HT-29 (cell line): ENCODE measurements around the gene TFCP2. TPM values are rescaled to one million over a fixed set of nuclear protein-coding genes. Genes with fewer than 3 reads are reported as not detected.

Source experiments
- DNase-seq: peaks from one replicate; pipeline ENCODE4 v3.0.0-alpha.2; 2015; ENCODE audit warnings: low spot score
- total RNA-seq: library from RNA; depleted of rRNA; stranded (reverse); fragments of >200 nt; shearing (Covaris generic); gene quantifications from 2 replicates; pipeline ENCODE4 v1.2.3, GENCODE V29; 2014

Gene TFCP2
- total RNA-seq, 1 experiment from 2014 or later, result 8.4 TPM

DNA sequence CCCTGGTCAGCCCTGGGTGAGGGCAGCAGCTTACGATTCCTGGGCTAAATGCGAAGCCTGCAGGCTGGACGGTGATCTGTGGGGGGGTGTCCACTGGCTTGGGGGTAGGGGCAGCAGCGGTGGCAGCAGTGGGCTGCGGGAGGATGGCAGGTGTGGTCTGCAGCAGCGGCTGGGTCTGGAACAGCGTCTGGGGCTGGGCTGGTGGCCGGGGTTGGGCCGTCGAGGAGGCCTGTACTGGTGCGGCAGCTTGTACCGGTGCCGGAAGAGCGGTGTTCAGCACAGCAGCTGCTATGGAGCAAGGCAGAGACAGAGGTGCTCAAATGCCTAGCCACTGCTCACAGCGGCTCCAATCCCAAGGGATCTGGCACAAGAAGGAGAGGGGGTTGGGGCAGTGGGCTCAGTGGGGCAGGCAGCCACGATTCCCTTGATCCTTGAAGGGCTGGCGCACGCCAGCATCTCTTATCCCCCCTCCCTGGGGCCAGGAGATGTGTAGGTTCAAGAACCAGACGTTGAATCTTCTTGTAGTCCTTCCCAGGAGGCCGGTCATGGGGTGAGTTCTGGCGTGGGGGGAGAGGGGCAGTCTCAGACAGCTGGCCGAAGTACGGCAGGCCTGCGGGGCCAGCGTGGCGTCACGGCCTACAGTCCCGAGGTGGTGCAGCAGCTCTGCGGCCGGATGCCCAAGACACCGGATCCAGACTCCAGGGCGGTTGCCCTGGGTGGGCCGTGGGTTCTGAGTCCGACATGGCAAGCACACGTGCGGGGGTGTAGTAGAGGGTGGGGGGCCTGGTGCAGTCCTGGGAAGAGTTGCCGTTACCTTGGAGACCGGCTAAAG is 25.0 kb upstream of the TFCP2 start:
- DNase-seq, result no peak

DNA sequence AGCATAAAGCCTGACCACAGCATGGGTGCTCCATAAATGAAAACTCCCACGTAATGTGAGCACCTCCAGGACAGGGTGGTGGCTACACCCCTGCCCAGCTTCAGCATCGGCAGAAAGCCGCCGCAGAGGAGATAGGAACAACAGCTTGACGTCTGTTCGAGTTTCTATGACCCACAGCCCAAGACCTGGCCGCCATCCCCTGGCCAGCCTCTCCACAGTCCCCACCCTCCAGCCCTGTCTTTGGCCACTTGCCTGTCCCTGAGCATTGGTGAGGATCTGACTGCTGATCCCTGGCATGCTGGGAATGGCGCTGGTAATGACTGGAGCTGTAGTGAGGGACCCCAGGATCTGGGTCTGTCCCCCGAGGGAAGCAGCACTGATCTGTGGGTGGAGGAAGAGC is 23.6 kb upstream of the TFCP2 start:
- DNase-seq, result no peak

- no peak for DNase-seq
Measured at GRCh38 chr12:51195841-51196240, 22.9 kb upstream of the TFCP2 start.

DNA sequence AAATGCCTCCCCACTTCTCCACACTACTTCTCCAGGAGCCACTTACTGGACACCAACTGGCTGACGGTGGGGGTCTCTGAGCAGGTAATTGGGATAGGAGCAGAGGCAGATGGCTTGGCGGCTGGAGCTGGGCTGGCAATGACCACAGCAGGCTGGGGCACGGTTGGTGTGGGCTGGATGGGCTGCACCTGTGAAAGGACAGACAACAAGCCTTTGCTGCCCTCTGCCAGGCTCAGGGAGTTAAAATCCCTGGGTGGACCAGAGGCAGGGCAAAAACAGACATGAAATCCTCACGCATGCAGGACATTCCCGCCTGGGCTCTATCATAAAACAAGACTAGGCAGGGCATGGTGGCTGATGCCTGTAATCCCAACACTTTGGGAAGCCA is 19.3 kb upstream of the TFCP2 start:
- peak; percentile 12 for DNase-seq

GRCh38 chr12:51191516-51192283 is 18.8 kb upstream of the TFCP2 start:
- DNase-seq, result no peak

DNA sequence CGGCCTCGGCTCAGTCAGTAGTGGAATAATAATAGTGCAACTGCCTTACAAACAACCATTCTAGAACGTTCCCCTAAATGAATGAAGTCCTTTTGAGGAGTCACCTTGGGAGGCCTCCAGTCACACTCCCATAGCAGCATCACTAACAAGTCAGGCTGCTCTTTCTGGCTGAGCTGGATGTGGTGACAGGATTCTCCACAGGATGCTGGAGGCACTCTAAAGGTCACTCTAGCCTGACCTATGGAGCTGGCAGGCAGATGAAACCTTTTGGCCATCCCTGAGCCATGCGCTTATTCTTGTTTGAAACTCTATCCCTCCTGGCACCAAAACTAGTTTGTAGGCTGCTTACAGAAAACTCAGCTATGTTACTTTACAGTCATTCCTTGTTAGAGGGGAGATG is 17.9 kb upstream of the TFCP2 start:
- no peak for DNase-seq

GRCh38 chr12:51189790-51190355 is 16.9 kb upstream of the TFCP2 start:
- no peak for DNase-seq

DNA sequence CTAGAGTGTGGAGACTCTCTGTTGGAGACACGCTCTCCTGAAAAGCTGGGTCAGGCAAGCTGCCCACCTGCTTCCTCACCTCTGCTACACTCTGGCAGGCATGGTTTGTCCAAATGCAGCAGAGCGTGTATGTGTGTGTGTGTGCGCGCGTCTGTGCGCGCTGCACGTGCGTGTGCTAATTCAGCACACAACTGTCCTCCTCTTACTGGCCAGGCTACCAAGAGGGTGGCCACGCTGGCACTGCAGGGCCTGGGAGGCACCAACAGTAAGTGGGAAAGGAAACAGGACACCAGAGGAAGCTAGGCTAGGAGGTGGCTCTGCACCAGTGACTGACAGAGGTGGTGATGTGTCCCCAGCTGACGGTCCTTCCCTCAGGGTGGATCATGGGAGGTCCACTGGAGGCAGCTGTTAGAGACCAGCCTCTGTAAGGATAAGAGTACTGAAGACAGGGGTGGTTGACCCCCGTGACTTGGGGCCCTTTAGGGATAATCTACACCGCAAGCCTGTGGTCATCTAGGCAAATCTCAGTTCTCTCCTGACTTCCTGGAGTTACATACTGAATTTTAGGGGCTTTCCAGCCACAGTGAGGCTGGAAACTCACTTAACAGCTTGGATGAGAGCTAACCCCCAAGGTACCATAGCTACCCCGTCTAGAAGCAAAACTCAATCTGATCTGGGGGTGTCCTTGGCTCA is 15.6 kb upstream of the TFCP2 start:
- no peak for DNase-seq

DNA sequence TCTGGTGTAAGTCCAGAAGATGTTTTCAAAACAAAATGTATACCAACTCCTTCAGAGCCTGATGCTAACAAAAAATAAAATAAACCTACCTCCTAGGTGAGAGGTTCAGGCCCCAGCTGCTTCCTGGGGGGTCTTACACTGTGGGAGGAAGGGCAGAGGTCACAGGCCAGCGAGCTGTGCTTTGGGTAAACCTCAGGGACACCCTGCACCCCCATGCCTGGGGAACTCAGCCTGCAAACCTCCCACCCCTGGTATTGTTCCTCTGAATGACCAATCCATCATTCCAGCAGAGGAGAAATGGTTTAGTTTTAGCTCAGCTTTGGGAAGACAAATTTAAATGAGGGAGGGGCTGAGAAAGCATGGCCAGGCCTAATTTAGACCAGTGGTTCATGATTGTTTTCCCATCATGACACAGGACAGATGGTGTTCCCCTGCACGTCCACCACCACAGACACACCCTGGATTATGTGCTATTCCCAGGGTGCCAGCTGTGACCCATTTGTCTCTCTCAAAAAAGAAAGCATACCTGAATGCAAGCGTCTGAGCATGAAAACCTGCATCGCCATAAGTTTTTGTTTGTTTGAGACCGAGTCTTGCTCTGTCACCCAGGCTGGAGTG is 14.5 kb upstream of the TFCP2 start:
- DNase-seq, result no peak

GRCh38 chr12:51186465-51187085 is 13.6 kb upstream of the TFCP2 start:
- DNase-seq, result no peak

DNA sequence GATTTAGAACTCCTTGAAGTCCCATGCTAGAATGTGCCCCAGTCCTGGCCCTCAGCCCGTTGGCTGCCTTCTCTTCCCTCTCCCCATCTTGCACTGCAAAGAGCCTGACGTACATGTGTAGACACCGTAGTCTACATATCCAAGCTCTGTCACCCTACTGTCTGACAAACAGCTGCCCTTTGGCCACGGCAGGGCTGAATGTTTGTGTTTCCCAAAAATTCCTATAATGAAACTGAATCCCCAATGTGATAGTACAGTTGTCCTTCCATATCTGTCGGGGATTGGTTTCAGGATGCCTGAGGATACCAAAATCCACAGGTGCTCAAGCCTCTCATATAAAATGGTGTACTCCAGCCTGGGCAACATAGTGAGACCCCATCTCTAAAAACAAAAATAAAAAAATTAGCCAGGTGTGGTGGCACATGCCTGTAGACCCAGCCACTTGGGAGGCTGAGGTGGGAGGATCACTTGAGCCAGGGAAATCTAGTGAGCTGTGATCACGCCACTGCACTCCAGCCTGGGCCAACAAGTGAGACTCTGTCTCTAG is 12.3 kb upstream of the TFCP2 start:
- no peak for DNase-seq

GRCh38 chr12:51183816-51184215 is 10.9 kb upstream of the TFCP2 start:
- DNase-seq, result peak; percentile 42

DNA sequence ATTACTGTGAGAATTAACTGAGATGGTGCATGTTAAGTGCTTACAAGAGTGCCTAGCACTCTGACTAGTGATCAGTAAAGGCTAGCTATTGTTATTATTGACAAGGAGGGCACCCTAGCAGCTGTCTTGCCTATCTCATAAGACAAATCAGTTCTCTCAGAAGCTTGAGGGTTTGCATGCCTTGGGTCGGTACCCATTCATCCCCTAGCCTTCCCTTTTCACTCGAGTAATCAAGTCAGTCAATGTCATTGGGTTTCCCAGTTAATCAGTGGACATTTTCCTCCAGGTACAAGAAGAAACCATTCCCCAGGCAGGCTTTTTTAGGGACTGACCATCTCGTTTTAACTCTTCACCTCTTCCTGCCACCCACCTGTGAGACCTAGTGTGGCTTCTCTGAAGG is 10.4 kb upstream of the TFCP2 start:
- DNase-seq, result no peak

DNA sequence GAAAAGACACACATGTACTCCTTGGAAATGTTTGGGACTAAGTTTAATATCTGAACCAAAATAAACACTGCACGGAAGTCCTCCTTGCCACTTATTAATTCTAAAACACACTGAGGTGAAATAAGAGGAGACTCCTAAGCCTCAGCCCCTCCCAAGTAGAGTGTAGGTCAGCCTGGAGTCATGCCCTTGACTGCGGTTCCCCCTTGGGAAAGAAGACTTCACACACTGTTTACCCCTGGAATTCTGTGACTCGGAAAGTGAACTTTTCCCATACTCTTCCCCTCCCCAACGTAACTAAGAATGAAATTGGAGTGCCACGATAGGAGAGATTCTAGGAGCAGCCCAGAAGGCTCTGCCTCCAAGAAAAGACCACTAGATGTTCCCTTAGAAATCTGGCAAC is 8.6 kb upstream of the TFCP2 start:
- DNase-seq, result no peak

DNA sequence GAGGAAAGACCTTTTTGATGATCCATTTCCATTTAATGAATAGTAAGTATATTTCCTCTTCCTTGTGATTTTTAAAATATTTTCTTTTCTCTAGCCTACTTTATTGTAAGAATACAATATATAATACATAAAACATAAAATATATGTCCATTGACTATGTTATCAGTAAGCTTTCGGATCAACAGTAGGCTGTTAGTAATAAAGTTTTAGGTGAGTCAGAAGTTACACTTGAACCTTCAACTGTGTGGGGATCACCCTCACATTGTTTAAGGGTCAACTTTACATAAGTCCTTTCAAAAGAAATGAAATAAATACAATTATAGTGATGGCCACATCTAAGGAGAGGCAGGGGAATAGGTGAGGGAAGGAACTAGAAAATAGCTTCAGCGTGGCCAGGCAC is 5.0 kb upstream of the TFCP2 start:
- no peak for DNase-seq

DNA sequence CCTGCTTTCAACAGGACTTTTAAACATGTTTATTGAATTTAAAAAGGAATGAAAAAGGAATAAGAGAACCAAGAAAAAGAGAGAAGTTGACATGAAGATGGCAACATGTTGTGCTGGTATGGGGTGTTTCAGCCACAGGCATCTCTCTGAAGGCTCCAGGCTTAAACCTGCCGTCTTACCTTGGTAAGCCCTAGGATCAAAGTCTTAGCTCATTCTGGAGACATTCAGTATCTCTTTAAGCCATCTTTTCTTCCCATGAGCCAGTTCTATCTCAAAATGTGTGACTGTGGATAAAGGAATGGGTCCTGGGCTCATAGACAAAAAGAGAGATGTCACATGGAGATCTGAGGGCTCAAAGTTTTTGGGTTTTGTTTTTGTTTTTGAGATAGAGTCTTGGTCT is 1.6 kb upstream of the TFCP2 start:
- peak; percentile 4 for DNase-seq

DNA sequence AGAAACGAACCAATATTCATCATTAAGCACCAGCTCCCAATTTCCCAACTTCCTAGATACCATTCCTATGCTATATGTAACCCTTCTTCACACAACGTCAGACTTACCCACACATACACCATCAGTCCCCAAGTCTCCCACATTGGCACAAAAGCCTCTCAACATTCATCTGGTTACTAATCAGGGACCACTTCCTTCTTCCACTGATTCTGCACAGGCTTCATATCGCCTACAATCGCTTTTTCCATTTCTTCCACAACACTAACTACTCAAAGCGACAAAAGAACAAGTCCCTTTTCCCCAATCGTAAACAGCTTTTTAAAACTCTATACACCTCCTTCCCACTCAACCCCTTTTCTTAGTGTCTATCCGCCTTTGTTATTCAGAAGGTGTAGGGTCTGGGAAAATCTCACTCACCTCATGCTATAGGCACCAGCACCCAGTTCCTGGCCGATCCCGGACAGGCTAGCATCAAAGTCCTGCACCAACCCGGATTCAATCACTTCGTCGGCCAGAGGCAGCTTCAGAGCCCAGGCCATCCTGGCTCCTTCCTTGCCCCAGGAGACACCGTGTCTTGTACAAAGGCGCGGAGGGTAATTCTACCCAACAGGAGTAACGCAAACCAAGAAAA is 936 bp downstream of the TFCP2 start:
- peak; percentile 61 for DNase-seq

GRCh38 chr12:51163795-51164194 is 9.1 kb downstream of the TFCP2 start:
- DNase-seq, result no peak

GRCh38 chr12:51162217-51162616 is 10.7 kb downstream of the TFCP2 start:
- no peak for DNase-seq

DNA sequence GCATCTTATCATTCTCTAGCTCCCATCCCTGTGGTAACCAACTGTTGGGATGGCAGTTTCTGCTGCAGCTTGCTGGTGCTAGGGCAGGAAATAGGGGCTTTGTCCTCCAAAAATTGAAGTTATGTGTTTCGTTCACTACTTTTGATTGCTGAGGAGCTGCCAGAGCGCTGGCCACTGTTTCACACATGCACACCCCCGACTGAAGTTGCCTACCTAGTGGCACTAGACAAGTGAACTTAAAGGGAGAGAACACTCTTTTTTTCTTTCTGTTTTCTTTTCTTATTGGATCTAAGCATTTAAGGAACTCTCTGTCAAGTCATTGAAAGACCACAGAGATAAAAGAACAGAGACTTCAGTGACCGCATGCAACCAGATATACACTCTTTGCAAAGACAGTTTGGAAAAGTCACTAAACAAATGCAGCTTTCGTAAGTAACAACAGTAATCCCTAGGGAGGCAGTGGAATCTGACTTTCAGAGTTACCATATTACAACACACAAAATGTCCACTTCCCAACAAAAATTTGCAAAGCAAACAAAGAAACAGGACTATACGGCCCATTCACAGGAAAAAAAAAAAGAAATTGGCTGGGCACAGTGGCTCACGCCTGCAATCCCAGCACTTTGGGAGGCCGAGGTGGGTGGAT is 12.0 kb downstream of the TFCP2 start:
- no peak for DNase-seq
